Calu3 (cell line): ENCODE data around the gene MRPL36. TPM values are rescaled to one million over a fixed set of nuclear protein-coding genes. Genes with fewer than 3 reads are reported as not detected.

Experiments used
- BruUV-seq: library from RNA; stranded (reverse); fragments of 400-500 nt; replicated peaks from 2 replicates; lab custom pipeline; 2021; lab: Mats Ljungman, UMichigan
- CTCF ChIA-PET: fragments of 300-600 bp; sonication (Branson Sonifier 250); formaldehyde crosslinking; loops from one replicate; lab custom pipeline; 2022; ENCODE audit warnings: antibody characterized with exemption; lab: Charles Lee
- DNase-seq: peaks from one replicate; pipeline ENCODE4 v3.0.0; 2022
- H3K27ac Mint-ChIP-seq: one replicate; pipeline ENCODE4 v1.8.0; 2022; ENCODE audit warnings: mixed read lengths; ENCODE audit not compliant: unreplicated experiment
- H3K27me3 Mint-ChIP-seq: one replicate; pipeline ENCODE4 v1.8.0; 2022; ENCODE audit warnings: mixed read lengths; ENCODE audit not compliant: unreplicated experiment
- H3K36me3 Mint-ChIP-seq: one replicate; pipeline ENCODE4 v1.8.0; 2022; ENCODE audit warnings: mild to moderate bottlenecking, moderate library complexity, mixed read lengths; ENCODE audit not compliant: insufficient read depth, unreplicated experiment
- H3K4me1 Mint-ChIP-seq: one replicate; pipeline ENCODE4 v1.8.0; 2022; ENCODE audit warnings: mild to moderate bottlenecking, low read depth, mixed read lengths; ENCODE audit not compliant: unreplicated experiment
- H3K4me3 Mint-ChIP-seq: one replicate; pipeline ENCODE4 v1.8.0; 2022; ENCODE audit warnings: mild to moderate bottlenecking, low read depth, moderate library complexity, mixed read lengths; ENCODE audit not compliant: unreplicated experiment
- H3K9me3 Mint-ChIP-seq: one replicate; pipeline ENCODE4 v1.8.0; 2022; ENCODE audit warnings: low read depth, mixed read lengths; ENCODE audit not compliant: unreplicated experiment
- intact Hi-C: fragments of 100-400 bp; cut with micrococcal nuclease; formaldehyde crosslinking; loops from one replicate; pipeline ENCODE4 v1.10.0; 2022; ENCODE audit not compliant: unreplicated experiment
- total RNA-seq: library from RNA; stranded (reverse); gene quantifications from 2 replicates; pipeline ENCODE4 v1.2.3, GENCODE V29; 2022
- TF ChIP-seq, protein P1 (sequence below): fragments of 200-600 bp; IDR thresholded peaks from one replicate; pipeline ENCODE4 v1.8.0; 2022; ENCODE audit warnings: antibody characterized with exemption; ENCODE audit not compliant: unreplicated experiment

Gene MRPL36
- total RNA-seq, 1 experiment from 2014 or later, result 55.5 TPM

- Mint-ChIP-seq H3K27ac (no peak overlapping the region), H3K36me3 (no peaks in the 10 kb centered on the region), H3K27me3 (no peaks in the 10 kb centered on the region), H3K4me1 (no peaks in the 10 kb centered on the region), H3K9me3 (peaks cover 3% of the 10 kb centered on the region), H3K4me3 (no peak overlapping the region)
- TF ChIP-seq, protein P1, sequence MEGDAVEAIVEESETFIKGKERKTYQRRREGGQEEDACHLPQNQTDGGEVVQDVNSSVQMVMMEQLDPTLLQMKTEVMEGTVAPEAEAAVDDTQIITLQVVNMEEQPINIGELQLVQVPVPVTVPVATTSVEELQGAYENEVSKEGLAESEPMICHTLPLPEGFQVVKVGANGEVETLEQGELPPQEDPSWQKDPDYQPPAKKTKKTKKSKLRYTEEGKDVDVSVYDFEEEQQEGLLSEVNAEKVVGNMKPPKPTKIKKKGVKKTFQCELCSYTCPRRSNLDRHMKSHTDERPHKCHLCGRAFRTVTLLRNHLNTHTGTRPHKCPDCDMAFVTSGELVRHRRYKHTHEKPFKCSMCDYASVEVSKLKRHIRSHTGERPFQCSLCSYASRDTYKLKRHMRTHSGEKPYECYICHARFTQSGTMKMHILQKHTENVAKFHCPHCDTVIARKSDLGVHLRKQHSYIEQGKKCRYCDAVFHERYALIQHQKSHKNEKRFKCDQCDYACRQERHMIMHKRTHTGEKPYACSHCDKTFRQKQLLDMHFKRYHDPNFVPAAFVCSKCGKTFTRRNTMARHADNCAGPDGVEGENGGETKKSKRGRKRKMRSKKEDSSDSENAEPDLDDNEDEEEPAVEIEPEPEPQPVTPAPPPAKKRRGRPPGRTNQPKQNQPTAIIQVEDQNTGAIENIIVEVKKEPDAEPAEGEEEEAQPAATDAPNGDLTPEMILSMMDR, result no peak
- CTCF ChIA-PET, result interaction anchor here (0.9 to 1.0 kb wide), 3 partner anchors 10 to 562 kb away, joined by 3 to 4 read pairs (median 3); partner anchors contain the start of gene SLC6A19
- no TSS peak for BruUV-seq
- DNase-seq, result no peak
- intact Hi-C loops, result no loop called here
These were observed 36.6 kb downstream of the MRPL36 start for GRCh38 chr5:1762883-1763547.

DNA sequence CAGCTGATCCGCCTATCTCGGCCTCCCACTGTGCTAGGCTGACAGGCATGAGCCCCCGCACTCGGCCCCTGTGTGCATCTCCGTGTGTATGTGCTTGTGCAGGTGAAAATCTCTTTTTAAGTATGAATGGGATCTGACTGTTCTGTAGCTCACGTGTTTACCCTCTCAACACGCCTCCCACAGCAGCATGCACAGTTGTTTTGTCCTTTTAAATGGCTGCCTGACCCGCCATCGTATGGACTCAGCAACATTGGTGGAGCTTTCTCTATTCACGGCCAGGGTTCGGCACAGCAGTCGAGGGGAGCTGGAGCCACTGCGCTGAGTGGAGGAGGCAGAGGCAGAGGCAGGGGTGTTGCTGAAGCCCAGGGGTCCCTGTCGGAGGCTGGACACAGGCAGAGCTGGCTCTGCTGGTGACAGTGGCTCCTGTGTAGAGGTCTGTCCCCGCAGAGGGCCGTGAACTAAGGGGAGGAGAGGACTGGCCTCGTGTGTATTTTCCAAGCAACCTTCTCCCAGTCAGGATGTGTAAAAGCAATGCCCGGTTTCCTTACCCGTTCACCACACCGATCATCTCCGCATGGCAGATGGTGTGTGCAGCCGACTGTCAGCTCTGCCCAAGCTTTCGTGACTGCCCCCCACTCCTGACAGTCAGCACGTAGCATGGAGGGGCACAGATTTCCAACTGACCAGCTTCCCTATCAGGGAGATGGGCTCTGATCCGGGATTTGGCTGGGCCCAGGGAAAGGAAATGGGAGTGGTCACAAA, 37.3 kb downstream of the MRPL36 start:
- Mint-ChIP-seq H3K9me3 (peaks cover 3% of the 10 kb centered on the region), H3K27ac (no peak overlapping the region), H3K27me3 (no peaks in the 10 kb centered on the region), H3K4me3 (no peak overlapping the region), H3K4me1 (no peaks in the 10 kb centered on the region), H3K36me3 (no peaks in the 10 kb centered on the region)
- BruUV-seq, result no TSS peak
- no peak for DNase-seq
- CTCF ChIA-PET, result no interaction called here
- intact Hi-C loops, result no loop called here
- TF ChIP-seq, protein P1, result no peak

- no peak for DNase-seq
- TF ChIP-seq, protein P1, result no peak
- H3K36me3 Mint-ChIP-seq, result no peaks in the 10 kb centered on the region
- no peaks in the 10 kb centered on the region for H3K27me3 Mint-ChIP-seq
- no peak overlapping the region for H3K27ac Mint-ChIP-seq
- intact Hi-C loops, result no loop called here
- no peak overlapping the region for H3K4me3 Mint-ChIP-seq
- BruUV-seq, result no TSS peak
- CTCF ChIA-PET, result interaction anchor here (0.6 kb wide), 1 partner anchor 199 kb away, joined by 3 read pairs; no protein-coding TSS in a partner anchor
- H3K9me3 Mint-ChIP-seq, result peaks cover 3% of the 10 kb centered on the region
- no peaks in the 10 kb centered on the region for H3K4me1 Mint-ChIP-seq
These were observed 38.2 kb downstream of the MRPL36 start for GRCh38 chr5:1761453-1761755.

DNA sequence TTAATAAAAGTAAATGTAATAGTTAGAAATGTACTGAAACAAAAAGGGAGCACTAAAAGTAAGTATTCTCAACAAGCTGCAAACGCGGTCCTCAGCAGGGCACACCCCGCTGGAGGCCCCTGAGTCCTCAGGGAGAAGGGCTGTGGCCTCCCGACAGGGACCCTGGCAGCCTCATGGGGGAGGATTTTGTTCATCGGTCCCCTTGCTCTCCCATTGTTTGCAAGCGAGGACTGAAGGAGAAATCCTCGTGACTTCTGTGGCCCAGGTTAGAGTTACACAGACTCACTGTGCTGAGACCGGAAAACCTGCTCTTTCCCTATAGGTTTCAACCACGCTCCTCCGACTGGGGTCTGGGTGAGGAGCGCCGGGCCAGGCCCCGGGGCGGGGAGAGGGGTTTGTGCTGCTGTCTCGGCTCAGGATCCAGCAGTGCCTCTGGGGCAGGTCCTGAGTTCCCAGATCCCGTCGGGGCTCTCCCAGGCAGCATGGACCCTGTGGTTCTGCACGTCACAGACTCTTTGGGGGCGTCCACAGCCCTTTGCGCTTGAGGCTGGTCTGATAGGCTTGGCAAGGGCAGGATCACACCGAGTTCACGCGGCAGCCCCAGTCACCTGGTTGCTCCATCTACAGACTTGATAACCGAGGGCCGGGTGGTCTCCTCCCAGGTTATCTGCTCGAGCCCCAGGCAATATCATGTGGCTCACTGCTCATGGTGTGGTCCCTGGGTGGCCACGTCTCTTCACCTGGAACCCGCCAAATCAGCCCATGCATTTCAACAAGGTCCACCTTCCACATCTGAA, 38.8 kb downstream of the MRPL36 start:
- peaks cover 3% of the 10 kb centered on the region for H3K9me3 Mint-ChIP-seq
- no TSS peak for BruUV-seq
- no peak overlapping the region for H3K4me3 Mint-ChIP-seq
- no peaks in the 10 kb centered on the region for H3K4me1 Mint-ChIP-seq
- TF ChIP-seq, protein P1, result no peak
- CTCF ChIA-PET, result interaction anchor here (0.6 kb wide), 1 partner anchor 200 kb away, joined by 3 read pairs; no protein-coding TSS in a partner anchor
- no peak overlapping the region for H3K27ac Mint-ChIP-seq
- H3K36me3 Mint-ChIP-seq, result no peaks in the 10 kb centered on the region
- intact Hi-C loops, result no loop called here
- H3K27me3 Mint-ChIP-seq, result no peaks in the 10 kb centered on the region
- no peak for DNase-seq
